NCI-H1417 (cell line): ENCODE measurements around the gene ANO9.
A peak's percentile ranks its signal among the peaks of the same experiment; 100 is the strongest.

Experiments
- DNase-seq, 3 experiments: peaks; one replicate each; lab custom pipeline; 2025; lab: John Stamatoyannopoulos, UW

Gene ANO9

DNA sequence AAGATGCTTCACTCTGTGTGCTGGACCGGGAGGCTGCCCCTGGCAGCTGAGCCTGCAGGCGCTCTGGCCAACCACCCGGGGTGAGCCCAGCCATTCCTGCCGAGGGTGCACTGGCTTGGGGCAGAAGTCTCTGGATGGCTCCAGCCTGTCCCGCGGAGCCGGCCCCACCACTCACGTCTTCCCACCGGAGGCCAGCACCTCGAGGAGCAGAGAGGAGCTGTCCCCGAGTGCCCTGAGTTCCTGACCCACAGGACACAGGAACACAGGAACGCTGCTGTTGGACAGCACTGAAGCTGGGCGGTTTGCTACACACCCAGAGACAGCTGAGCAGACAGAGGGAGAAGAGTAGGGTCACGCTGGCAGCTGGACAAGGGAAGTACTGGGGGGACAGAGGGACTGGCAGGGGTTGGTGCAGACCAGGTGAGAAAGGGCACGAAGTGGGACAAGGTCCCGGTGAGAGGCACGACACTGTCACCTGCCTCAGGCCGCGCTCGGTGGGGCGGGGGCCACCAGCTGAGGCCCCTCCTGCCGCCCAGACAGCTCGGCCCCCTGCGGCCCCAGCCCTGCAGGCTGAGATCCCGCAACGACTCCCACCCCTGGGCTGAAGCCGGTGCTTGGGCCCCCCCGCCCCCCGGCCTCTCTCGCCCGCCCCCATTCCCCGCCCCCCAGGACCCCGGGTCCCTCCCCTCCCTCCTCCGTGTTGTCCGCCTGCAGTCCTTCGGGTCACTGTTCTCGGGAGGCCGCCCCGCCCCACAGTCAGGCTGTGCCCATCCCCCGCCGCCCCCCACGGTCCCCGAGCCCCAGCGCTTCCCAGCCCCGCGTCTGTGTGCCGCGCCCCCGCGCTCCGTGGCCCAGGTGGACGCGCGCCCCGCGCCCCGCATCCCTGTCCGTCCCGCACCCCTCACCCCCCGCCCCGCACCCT is 73.1 kb downstream of the ANO9 start:
- DNase-seq, result peak in 1 of 3 experiments; percentile 56

DNA sequence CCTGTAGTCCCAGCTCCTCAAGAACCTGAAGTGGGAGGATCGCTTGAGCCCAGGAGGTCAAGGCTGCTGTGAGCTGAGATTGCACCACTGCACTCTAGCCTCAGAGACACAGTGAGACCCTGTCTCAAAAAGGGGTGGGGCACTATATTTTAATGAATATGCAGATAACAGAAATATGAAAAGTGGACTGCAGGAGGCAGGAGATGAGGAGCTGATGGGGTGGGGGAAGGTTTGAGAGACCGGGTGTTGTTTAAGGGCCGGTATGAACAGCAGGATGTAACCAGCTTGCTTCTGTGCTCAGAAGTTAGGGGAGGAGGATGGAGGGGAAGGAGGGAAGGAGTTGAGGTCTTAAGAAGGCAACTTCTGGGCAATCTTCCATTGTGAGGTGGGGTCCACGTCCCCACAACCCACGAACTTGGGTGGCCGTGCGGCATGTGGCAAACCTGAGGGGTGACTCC is 73.8 kb downstream of the ANO9 start:
- DNase-seq, result peak in 1 of 3 experiments; percentile 47
